Loucy (cell line): ENCODE results near the gene PARK7.
A peak's percentile ranks its signal among the peaks of the same experiment; 100 is the strongest.
"Not testable (repeated sequence)": the region's sequence is repeated elsewhere in the genome, so short reads cannot be mapped to it uniquely, and the experiment has no call there.

Source experiments
- H2AFZ ChIP-seq: fragments of 200-600 bp; sonication (generic); 2 replicates; pipeline ENCODE4 v1.6.0; 2016; ENCODE audit warnings: antibody characterized with exemption, mild to moderate bottlenecking, low read length, moderate library complexity
- H3F3A ChIP-seq: fragments of 200-600 bp; 2 replicates; pipeline ENCODE4 v1.6.0; 2016; ENCODE audit warnings: antibody characterized with exemption, low read depth, mild to moderate bottlenecking
- H3K27me3 ChIP-seq: fragments of 200-600 bp; sonication (generic); 2 replicates; pipeline ENCODE4 v1.6.1; 2014; ENCODE audit warnings: low read length, mild to moderate bottlenecking; ENCODE audit not compliant: insufficient read depth, poor library complexity, severe bottlenecking
- H3K36me3 ChIP-seq: fragments of 200-600 bp; sonication (generic); 2 replicates; pipeline ENCODE4 v1.6.1; 2016; ENCODE audit warnings: low read length; ENCODE audit not compliant: insufficient read depth
- H3K4me1 ChIP-seq: fragments of 200-600 bp; sonication (generic); 2 replicates; pipeline ENCODE4 v1.5.1; 2014; ENCODE audit warnings: low read length, mild to moderate bottlenecking; ENCODE audit not compliant: insufficient read depth, poor library complexity, severe bottlenecking
- H3K4me2 ChIP-seq: fragments of 200-600 bp; sonication (generic); 2 replicates; pipeline ENCODE4 v1.6.0; 2014; ENCODE audit warnings: antibody characterized with exemption, low read length, low read depth, mild to moderate bottlenecking; ENCODE audit not compliant: poor library complexity, severe bottlenecking
- H3K4me3 ChIP-seq: fragments of 200-600 bp; sonication (generic); 2 replicates; pipeline ENCODE4 v1.5.1; 2014; ENCODE audit warnings: low read length, mild to moderate bottlenecking, mixed read lengths; ENCODE audit not compliant: poor library complexity, severe bottlenecking
- H3K79me2 ChIP-seq: fragments of 200-600 bp; sonication (generic); 2 replicates; pipeline ENCODE4 v1.6.1; 2014; ENCODE audit warnings: low read length; ENCODE audit not compliant: insufficient read depth
- H3K9ac ChIP-seq: fragments of 200-600 bp; sonication (generic); 2 replicates; pipeline ENCODE4 v1.6.0; 2014; ENCODE audit warnings: mild to moderate bottlenecking, low read depth, low read length, moderate library complexity; ENCODE audit not compliant: poor library complexity, severe bottlenecking
- H3K9me2 ChIP-seq: fragments of 200-600 bp; sonication (generic); replicated peaks from 2 replicates; pipeline ENCODE4 v1.6.1; 2016; ENCODE audit warnings: low read depth, low read length, mixed read lengths
- H3K9me3 ChIP-seq: fragments of 200-600 bp; sonication (generic); 2 replicates; pipeline ENCODE4 v1.6.1; 2014; ENCODE audit warnings: mild to moderate bottlenecking, antibody characterized with exemption, low read length, low read depth; ENCODE audit not compliant: insufficient read depth
- H4K20me1 ChIP-seq: fragments of 200-600 bp; sonication (generic); 2 replicates; pipeline ENCODE4 v1.6.0; 2014; ENCODE audit warnings: antibody characterized with exemption, low read length, mild to moderate bottlenecking; ENCODE audit not compliant: insufficient read depth, poor library complexity, severe bottlenecking
- CTCF ChIP-seq: fragments of 200-600 bp; sonication (generic); conservative IDR thresholded peaks from 2 replicates; pipeline ENCODE4 v1.5.1; 2014; ENCODE audit warnings: mild to moderate bottlenecking, antibody characterized with exemption, low read length
- EZH2phosphoT487 ChIP-seq: fragments of 200-600 bp; IDR thresholded peaks from 2 replicates; pipeline ENCODE4 v1.6.1; 2018; ENCODE audit warnings: antibody characterized with exemption, mild to moderate bottlenecking, moderate library complexity, borderline replicate concordance

The PARK7 gene

GRCh38 chr1:7943251-7943650 is 18.3 kb upstream of the PARK7 start:
- Histone ChIP-seq H3K36me3 (no peaks in the 10 kb centered on the region), H3K4me1 (peaks cover 8% of the 10 kb centered on the region), H3K27me3 (no peaks in the 10 kb centered on the region), H3F3A (no peaks in the 10 kb centered on the region), H3K4me2 (no peak overlapping the region), H3K79me2 (no peaks in the 10 kb centered on the region), H2AFZ (peak overlapping the region; percentile 2; the same call in 1 of the 2 replicates), H3K9me2 (no peaks in the 10 kb centered on the region), H3K9me3 (no peaks in the 10 kb centered on the region), H3K4me3 (no peak overlapping the region), H3K9ac (no peak overlapping the region), H4K20me1 (no peaks in the 10 kb centered on the region)
- TF ChIP-seq CTCF (no peak), EZH2phosphoT487 (no peak)

- peaks cover 7% of the 10 kb centered on the region for H3K4me1 ChIP-seq
- H3K9ac ChIP-seq = no peak overlapping the region
- H3K9me2 ChIP-seq = no peaks in the 10 kb centered on the region
- no peaks in the 10 kb centered on the region for H3K27me3 ChIP-seq
- TF ChIP-seq EZH2phosphoT487 (no peak), CTCF (no peak)
- no peaks in the 10 kb centered on the region; the same call in 1 of the 2 replicates for H3F3A ChIP-seq
- no peaks in the 10 kb centered on the region for H3K9me3 ChIP-seq
- H4K20me1 ChIP-seq = no peaks in the 10 kb centered on the region
- no peaks in the 10 kb centered on the region for H3K79me2 ChIP-seq
- H3K4me2 ChIP-seq = no peak overlapping the region
- no peak overlapping the region for H3K4me3 ChIP-seq
- no peak overlapping the region for H2AFZ ChIP-seq
- H3K36me3 ChIP-seq = no peaks in the 10 kb centered on the region
Observed at GRCh38 chr1:7948960-7949359, 12.6 kb upstream of the PARK7 start.

- not testable (repeated sequence) for H3K9me3 ChIP-seq, H3K9ac ChIP-seq, H3F3A ChIP-seq, H3K79me2 ChIP-seq, H3K36me3 ChIP-seq, H3K9me2 ChIP-seq, H3K4me3 ChIP-seq, H4K20me1 ChIP-seq, H3K27me3 ChIP-seq, H2AFZ ChIP-seq, H3K4me2 ChIP-seq
- peaks cover 10% of the 10 kb centered on the region for H3K4me1 ChIP-seq
Observed at GRCh38 chr1:7952791-7953190, 8.7 kb upstream of the PARK7 start.

- Histone ChIP-seq H3K79me2 (no peaks in the 10 kb centered on the region), H3K9ac (peak overlapping the region; percentile 86)
Observed at GRCh38 chr1:7953850-7954609, 7.5 kb upstream of the PARK7 start.

More at GRCh38 chr1:7953850-7954609, 7.5 kb upstream of the PARK7 start:
- peak overlapping the region; percentile 85 for H3K4me2 ChIP-seq
- no peaks in the 10 kb centered on the region for H3K9me3 ChIP-seq
- H3K36me3 ChIP-seq = no peaks in the 10 kb centered on the region
- H3K4me1 ChIP-seq = peaks cover 8% of the 10 kb centered on the region
- H3K27me3 ChIP-seq = no peaks in the 10 kb centered on the region
- peak overlapping the region; percentile 88 for H3K4me3 ChIP-seq
- H3K9me2 ChIP-seq = no peaks in the 10 kb centered on the region
- no peaks in the 10 kb centered on the region for H4K20me1 ChIP-seq
- H3F3A ChIP-seq = no peaks in the 10 kb centered on the region; the same call in none of the 2 replicates
- peak overlapping the region; percentile 93 for H2AFZ ChIP-seq
- TF ChIP-seq CTCF (no peak), EZH2phosphoT487 (no peak)
